NCI-H460 (cell line): ENCODE results near the gene PLXNA3. TPM values are rescaled to one million over a fixed set of nuclear protein-coding genes. Genes with fewer than 3 reads are reported as not detected.

Experiments used
- DNase-seq: peaks from one replicate; pipeline ENCODE4 v3.0.0-alpha.2; 2016; ENCODE audit warnings: low read depth; ENCODE audit errors: extremely low read depth
- small RNA-seq, 2 experiments: library from RNA; depleted of rRNA; stranded (forward); fragments of <200 nt; gene quantifications; one replicate each; pipeline ENCODE3, GENCODE V24; 2014
- total RNA-seq: library from RNA; depleted of rRNA; stranded (reverse); fragments of >200 nt; shearing (Covaris generic); gene quantifications from 2 replicates; pipeline ENCODE4 v1.2.3, GENCODE V29; 2014; rRNA removed

PLXNA3 gene
- total RNA-seq, 1 experiment from 2014 or later: 6.5 TPM

DNA sequence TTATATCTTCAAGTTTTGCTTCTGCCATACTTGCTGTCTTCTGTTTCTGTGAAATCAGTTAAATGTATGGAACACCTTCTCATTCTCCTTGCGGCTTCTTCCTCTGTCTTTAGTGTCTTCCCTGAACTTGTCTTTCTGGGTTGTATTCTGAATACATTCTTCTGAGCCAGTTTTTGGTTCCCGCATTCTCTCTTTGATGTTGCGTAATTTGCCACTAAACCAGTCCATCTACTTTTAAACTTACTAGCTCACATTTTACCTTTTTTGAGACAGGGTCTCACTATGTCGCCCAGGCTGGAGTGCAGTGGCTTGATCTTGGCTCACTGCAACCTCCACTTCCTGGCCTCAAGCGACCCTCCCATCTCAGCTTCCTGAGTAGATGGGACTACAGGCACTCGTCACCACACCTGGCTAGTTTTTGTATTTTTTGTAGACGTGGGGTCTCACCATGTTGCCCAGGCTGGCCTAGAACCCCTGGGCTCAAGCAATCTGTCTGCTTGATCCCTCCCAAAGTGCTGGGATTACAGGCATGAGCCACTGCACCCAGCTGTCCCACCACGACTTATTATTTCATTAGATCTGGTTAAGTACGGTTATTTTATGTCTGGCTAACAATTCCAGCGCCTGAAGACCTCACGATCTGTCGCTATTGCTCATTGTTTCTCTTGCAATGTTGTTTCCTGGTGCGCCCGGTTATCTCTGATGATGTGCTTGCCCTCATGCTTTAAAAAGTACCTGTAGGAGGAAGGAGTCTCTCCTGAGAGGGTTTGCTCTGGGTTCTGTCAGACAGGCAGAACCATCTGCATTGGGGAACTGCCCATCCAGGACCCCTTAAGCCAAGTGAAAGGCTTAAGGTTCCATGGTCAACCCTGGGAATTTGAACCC, 67.8 kb downstream of the PLXNA3 start:
- DNase-seq: no peak

DNA sequence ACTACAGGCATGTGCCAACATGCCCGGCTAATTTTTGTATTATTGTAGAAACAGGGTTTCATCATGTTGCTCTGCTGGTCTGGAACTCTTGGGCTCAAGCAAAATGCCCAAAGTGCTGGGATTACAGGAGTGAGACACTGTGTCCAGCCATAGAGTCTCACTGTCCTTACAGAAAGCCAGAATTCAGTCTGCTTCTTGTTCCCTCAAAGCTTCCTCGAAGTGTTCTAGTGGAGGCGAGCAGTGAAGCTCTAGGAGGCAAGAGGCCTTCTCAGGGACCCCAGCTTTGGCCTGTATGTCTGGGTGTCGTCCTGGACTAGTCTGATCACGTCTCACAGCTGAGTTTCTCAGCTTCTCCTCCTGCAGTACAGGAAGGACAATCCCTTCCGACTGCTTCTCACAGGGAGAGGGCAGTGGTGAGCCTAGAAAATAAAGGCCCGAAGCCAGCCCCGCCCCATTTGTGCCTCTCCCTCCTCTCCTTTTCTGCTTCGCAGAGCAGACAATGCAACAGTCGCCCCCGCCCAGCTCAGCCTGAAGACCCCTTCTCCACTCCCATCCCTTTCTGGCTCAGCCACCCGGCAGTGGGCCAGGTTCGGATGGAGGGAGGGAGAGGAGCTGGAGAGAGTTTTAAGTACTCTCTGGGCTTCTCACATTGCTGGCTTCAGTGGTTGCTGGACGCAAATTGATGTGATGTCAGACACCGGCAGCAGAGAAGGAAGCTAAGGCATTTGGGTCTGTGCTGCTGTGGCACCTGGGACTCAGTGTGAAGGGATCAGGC, 69.0 kb downstream of the PLXNA3 start:
- DNase-seq: peak; percentile 85

Small RNA genes within 50 kb of the gene (small RNA-seq; reads per million reads assigned to genes)
- gene MIR6858 (0 reads per million in 2 experiments), gene RN7SL697P (0 reads per million in 2 experiments)

Other genes starting within 250 kb of the PLXNA3 start
- not detected in 2 replicates for gene OPN1MW2, start 238.5 kb upstream of the PLXNA3 start, total RNA-seq
- gene OPN1MW3, start 200.7 kb upstream of the PLXNA3 start, total RNA-seq: not detected in 2 replicates
- gene TEX28, start 163.2 kb upstream of the PLXNA3 start, total RNA-seq: not detected in 2 replicates
- not detected in 2 replicates for gene TKTL1, start 162.5 kb upstream of the PLXNA3 start, total RNA-seq
- gene FLNA, start 83.6 kb upstream of the PLXNA3 start, total RNA-seq: 901 and 1,031 TPM in 2 replicates
- 85.8 and 98.2 TPM in 2 replicates for gene EMD, start 79.0 kb upstream of the PLXNA3 start, total RNA-seq
- 5,948 and 7,043 TPM in 2 replicates for gene RPL10, start 59.9 kb upstream of the PLXNA3 start, total RNA-seq
- 45.8 and 48.9 TPM in 2 replicates for gene DNASE1L1, start 49.0 kb upstream of the PLXNA3 start, total RNA-seq
- 43.7 and 53.6 TPM in 2 replicates for gene TAFAZZIN, start 46.7 kb upstream of the PLXNA3 start, total RNA-seq
- gene ATP6AP1, start 29.6 kb upstream of the PLXNA3 start, total RNA-seq: 99.0 and 105 TPM in 2 replicates
- 99.9 and 117 TPM in 2 replicates for gene GDI1, start 21.1 kb upstream of the PLXNA3 start, total RNA-seq
- 62.2 and 67.5 TPM in 2 replicates for gene FAM50A, start 14.1 kb upstream of the PLXNA3 start, total RNA-seq
- gene LAGE3, start 21.0 kb downstream of the PLXNA3 start, total RNA-seq: 35.4 and 45.5 TPM in 2 replicates
- gene UBL4A, start 28.3 kb downstream of the PLXNA3 start, total RNA-seq: 93.2 and 97.7 TPM in 2 replicates
- 27.9 and 34.8 TPM in 2 replicates for gene SLC10A3, start 32.3 kb downstream of the PLXNA3 start, total RNA-seq
- 42.1 and 44.3 TPM in 2 replicates for gene FAM3A, start 58.0 kb downstream of the PLXNA3 start, total RNA-seq
- 369 and 378 TPM in 2 replicates for gene G6PD, start 88.6 kb downstream of the PLXNA3 start, total RNA-seq
- gene IKBKG, start 89.3 kb downstream of the PLXNA3 start, total RNA-seq: 33.2 and 37.9 TPM in 2 replicates
- gene CTAG1A, start 126.9 kb downstream of the PLXNA3 start, total RNA-seq: not detected in 2 replicates
- gene CTAG1B, start 161.0 kb downstream of the PLXNA3 start, total RNA-seq: not detected in 2 replicates
- not detected in 2 replicates for gene CTAG2, start 195.3 kb downstream of the PLXNA3 start, total RNA-seq